SK-N-MC (cell line): ENCODE results near the gene PHRF1.

Experiments
- EZH2 ChIP-seq: fragments of 200-600 bp; sonication (generic); IDR thresholded peaks from one replicate; pipeline ENCODE4 v1.6.1; 2017; ENCODE audit warnings: antibody characterized with exemption
- FOXP2 ChIP-seq: optimal IDR thresholded peaks from 2 replicates; pipeline ENCODE3; 2011; ENCODE audit warnings: mild to moderate bottlenecking, moderate library complexity; ENCODE audit not compliant: insufficient read depth; ENCODE audit errors: extremely low read length, control extremely low read depth
- POLR2AphosphoS5 ChIP-seq: IDR thresholded peaks from 2 replicates; pipeline ENCODE4 v1.6.1; 2012; ENCODE audit warnings: mild to moderate bottlenecking, low read depth, low read length, borderline replicate concordance

DNA sequence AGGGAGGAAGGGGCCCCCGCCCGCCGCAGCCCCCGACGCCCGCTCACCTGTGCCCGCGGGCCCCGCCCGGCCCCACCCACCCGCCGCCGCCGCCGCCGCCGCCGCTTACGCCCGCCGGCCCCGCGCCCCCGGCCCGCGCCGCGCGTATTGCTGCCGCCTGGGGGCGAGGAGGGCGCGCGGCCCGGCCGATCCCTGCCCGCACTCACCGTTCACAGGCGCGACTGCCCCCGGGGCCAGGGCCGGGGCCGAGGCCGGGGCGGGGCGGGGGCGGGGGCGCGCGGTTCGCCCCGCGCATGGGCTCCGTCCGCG, 41.1 kb upstream of the PHRF1 start:
- TF ChIP-seq EZH2, result no peak
- TF ChIP-seq POLR2AphosphoS5, result no peak
- TF ChIP-seq FOXP2, result no peak
